GM21367 (cell line): Measurements from ENCODE around the gene AGPAT3.
"Not testable (repeated sequence)": the region's sequence is repeated elsewhere in the genome, so short reads cannot be mapped to it uniquely, and the experiment has no call there.

Source experiments
- ATAC-seq: cut with Tn5 transposase; IDR thresholded peaks from one replicate; pipeline ENCODE4 v1.9.1; 2021; ENCODE audit not compliant: unreplicated experiment

Gene AGPAT3

DNA sequence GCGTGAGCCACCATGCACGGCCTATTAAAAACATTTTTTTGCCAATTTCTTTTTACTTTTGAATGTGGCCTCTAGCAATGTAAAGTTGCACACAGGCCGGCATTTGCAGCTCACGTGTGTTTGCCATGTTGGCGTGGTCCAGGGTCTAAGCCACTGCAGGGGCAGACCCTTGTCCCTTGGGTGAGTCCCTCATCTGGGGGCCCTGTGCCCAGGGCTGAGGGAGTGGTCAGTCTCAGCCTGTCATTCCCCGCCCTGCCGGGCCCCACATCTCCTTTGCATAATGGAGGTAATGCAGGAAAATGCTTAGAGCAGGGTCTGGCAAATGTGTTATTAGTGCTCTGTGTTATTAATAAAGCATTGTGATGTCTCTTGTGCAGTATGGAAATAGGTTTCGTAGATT lies 16.9 kb downstream of the AGPAT3 start:
- ATAC-seq, result no peak

DNA sequence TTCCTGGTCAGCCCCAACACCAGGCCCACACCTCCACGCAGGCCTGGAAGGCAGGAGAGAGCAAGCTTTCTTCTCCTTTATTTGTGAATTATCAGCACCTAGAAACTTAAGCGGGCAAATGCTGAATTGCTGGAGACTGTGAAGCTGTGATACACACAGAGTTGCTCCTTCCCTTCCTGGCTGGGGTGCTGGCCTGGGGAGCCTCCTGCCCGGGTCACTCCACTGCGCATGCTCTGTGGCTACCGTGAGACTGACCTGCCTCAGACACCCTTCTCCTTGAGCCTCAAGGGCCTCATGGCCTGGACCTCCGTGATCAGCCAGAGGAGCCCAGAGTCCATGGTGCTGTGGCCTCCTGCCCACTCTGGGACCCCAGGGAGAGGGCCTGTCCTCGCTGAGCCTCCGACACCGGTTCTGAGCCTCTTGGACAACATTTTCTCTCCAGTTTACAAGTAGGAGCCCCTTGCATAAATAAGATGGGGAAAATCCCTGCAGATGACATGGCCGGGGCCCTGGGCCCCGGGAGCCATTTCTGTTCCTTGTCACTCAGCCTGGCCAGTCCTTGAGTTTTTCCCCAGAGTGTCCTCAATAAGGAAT lies 18.0 kb downstream of the AGPAT3 start:
- no peak for ATAC-seq

DNA sequence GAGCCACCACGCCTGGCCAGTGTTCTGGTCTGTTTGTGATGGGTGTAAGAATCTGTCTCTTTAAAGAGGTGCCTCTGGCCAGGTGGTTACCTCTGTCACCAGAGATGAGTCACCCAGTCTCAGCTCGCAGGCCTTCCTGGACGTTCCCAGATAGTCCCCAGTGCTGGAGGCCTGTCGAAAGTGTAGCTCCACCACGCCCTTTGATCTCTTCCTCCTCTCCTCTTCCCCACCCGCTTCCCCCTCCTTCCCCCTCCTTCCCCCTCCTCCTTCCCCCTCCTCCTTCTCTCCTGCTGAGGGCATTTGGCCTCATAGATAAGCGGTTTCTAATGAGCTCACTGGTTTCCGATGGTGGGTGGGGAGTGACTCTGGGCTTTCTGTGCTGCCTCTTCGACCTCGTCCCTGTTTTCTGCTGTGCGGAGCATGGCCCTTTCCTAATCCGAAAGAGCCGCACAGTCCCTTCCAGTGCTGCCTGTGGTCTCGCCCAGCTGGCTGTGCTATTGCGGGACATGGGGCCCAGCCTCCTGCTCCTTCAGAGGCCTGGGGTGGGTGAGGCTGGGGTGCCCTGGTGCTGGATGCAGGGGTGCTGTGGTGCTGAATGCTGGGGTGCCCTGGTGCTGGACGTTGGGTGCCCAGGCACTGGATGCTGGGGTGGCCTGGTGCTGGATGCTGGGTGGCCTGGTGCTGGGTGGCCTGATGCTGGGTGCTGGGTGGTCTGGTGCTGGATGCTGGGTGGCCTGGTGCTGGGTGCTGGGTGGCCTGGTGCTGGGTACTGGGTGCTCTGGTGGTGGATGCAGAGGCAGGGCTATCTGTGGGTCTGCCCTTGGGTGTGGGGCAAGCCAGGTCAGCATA lies 19.2 kb downstream of the AGPAT3 start:
- ATAC-seq, result no peak

DNA sequence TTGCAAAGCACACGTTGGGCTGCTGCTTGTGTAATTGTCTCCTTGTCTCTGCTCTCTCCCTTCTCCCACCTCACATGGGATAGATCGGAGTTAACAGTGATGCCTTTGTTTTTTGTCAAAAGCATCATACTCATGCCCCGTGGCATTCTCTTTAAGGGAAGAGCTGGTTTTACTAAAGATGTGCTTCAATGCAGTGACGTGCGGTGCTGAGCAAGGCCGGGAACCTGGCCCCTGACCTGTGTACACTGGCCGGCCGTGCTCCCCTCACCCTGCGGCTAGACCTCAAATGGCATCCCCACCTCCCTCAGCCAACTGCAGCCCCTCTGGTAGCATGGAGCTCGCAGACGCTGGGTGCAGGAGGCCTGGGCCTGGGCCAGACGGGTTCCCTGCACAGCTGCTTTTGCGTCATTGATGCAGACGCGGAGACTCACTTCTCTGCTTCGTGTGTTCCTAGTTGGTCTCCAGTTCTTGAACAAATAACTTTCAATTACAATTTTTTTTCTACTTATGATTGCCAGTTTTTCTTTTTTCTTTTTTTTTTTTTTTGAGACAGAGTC lies 19.9 kb downstream of the AGPAT3 start:
- ATAC-seq, result no peak

DNA sequence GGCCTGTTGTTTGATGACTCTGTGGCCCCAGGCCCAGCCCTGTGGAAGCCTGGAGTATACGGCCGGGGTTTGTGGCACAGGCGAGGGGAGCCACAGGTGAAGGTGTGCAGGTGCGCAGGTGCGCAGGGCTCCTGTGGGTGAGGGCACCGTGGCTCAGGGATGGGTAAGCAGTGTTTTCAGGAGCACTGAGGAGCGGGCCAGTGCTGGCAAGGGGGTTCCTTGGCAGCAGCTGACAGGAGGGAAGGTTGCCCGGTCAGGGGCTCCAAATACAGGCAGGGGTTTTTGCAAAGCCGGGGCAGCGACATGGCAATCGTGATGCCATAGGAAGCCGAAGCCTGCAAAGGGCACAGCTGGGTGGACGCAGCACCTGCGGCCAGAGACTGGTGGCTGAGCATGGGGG lies 20.7 kb downstream of the AGPAT3 start:
- no peak for ATAC-seq

DNA sequence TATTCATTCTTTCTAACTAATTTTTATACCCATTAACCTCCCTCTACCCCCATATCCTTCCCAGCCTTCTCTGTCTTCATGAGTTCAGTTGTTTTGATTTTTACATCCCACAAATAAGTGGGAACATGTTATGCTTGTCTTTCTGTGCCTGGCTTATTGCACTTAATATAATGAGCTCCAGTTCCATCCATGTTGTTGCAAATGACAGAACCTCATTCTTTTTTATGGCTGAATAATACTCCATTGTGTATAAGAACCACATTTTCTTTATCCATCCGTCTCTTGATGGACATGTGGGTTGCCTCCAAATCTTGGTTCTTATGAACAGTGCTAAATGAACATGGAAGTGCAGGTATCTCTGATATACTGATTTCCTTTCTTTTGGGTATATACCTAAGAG lies 21.5 kb downstream of the AGPAT3 start:
- ATAC-seq, result no peak

DNA sequence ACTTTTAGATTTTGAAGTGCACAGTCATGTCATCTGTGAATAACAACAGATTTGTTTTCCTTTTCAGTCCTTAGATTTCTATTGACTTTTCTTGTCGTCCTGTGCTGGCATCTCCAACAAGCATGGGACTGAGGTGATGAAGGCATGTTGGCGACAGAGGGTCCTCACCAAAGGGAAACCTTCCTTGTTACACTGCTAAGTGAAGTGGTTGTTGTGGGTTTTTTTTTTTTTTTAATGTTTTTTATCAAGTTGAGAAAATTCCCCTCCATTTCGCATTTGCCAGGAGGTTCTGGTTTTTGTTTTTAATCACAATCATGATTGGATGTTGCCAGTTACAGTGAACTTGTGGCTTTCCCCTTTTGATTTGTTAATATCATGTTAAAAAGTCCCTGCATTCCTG lies 24.0 kb downstream of the AGPAT3 start:
- no peak for ATAC-seq

DNA sequence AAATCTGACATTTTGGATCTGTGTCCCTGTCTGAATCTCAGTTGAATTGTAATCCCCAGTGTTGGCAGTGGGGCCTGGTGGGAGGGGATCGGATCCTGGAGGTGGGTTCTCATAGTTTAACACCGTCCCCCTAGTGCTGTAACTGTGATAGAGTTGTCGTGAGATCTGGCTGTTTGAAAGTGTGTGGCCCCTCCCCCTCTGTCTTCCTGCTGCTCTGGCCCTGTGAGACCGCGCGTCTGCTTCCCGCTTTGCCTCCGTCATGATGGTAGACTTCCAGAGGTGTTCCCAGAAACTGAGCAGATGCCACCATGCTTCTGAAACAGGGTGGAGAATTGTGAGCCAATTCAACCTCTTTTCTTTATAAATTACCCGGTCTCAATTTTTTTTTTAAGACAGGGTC lies 25.0 kb downstream of the AGPAT3 start:
- ATAC-seq, result no peak

DNA sequence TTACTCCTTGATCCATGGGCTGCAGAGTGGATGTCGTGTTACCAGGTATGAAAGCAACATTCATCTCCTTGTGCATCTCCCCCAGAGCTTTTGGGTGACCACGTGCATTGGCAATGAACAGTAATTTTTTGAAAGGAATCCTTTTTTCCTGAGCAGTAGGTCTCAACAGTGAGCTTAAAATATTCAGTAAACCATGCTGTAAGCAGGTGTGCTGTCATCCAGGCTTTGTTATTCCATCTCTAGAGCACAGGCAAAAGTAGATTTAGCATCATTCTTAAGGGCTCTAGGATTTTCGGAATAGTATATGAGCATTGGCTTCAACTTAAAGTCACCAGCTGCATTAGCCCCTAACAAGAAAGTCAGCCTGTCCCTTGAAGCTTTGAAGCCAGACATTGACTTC lies 27.3 kb downstream of the AGPAT3 start:
- no peak for ATAC-seq

DNA sequence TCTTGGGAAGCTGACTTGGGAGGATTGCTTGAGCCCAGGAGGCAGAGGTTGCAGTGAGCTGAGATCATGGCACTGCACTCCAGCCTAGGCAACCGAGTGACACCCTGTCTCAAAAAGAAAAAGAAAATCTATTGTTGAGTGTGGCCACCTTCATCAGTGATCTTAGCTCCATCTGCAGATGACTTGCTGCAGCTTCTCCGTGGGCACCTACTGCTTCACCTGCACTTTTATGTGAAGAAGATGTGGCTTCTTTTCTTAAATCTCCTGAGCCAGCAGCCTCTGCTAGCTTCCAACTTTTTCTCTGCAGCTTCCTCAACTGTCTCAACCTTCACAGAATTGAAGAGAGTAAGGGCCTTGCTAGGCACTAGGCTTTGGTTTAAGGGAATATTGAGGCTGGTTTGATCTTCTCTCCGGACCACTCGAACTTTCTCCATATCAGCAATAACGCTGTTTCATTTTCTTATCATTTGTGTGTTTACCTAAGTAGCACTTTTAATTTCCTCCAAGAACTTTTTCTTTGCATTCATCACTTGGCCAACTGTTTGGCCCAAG lies 28.0 kb downstream of the AGPAT3 start:
- no peak for ATAC-seq

DNA sequence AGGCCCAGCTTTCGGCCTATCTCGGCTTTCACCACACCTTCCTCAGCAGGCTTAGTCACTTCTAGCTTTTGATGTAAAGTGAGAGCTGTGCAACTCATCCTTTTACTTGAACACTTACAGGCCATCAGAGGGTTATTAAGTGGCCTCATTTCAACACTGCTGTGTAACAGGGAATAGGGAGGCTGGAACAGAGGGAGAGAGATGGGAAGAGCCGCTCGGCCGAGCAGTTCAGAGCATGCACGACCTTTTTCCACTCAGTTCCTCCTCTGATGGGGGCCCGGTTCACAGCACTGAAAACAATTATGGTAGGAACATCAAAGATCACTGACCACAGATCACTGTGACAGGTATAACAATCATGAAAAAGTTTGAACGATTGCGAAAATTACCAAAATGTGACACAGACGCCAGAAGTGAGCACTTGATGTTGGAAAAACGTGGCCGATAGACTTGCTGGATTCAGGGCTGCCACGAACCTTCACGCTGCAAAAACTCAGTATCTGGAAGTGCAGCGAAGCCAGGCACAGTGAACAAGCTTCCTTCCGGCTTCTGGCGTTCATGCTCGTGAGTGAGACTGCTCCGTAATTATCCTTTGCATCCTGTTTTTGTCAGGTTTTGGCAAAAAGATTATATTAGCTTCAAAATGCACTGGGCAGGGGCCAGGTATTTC lies 28.6 kb downstream of the AGPAT3 start:
- ATAC-seq, result no peak

DNA sequence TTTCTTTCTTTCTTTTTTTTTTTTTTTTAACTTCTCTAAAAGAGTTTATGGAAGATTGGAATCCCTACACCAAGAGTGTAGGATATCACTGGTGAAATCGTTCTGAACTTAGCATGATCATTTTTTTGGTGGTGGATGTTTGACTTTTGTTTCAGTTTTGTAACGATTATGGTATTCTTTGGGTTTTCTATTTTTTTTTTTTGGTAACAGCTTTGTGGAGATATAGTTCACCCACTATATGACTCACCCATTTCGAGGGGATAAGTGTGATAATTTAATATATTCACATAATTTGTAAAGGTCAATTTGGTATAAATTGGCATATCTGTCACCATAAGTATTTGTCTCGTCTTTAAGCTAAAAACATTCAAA lies 29.2 kb downstream of the AGPAT3 start:
- no peak for ATAC-seq

DNA sequence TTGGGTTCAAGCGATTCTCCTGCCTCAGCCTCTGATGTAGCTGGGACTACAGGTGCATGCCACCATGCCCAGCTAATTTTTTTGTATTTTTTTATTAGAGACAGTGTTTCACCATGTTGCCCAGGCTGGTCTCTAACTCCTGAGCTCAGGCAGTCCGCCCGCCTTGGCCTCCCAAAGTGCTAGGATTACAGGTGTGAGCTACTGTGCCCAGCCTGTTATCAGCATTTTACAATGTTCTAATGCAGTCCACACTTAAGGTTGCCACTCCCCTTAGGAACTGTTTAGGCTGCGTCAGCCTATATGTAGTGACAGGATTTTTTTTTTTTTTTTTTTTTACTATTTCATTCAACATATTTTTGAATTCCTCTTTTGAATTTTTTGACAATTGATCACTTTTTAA lies 30.2 kb downstream of the AGPAT3 start:
- ATAC-seq, result no peak

DNA sequence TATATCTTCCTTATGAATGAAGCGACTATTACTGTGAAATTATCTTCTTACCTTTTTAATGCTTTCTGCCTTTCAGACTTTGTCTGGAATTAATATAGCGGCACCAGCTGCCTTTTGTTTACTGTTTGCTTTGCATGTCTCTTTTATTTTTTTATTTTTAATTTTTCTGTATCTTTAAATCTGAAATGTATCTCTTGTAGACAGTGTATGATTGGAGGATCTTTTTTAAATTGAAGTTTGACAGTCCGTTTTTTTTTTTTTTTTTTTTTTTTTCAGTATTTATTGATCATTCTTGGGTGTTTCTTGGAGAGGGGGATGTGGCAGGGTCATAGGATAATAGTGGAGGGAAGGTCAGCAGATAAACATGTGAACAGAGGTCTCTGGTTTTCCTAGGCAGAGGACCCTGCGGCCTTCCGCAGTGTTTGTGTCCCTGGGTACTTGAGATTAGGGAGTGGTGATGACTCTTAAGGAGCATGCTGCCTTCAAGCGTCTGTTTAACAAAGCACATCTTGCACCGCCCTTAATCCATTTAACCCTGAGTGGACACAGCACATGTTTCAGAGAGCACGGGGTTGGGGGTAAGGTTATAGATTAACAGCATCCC lies 31.8 kb downstream of the AGPAT3 start:
- ATAC-seq, result not testable (repeated sequence)

DNA sequence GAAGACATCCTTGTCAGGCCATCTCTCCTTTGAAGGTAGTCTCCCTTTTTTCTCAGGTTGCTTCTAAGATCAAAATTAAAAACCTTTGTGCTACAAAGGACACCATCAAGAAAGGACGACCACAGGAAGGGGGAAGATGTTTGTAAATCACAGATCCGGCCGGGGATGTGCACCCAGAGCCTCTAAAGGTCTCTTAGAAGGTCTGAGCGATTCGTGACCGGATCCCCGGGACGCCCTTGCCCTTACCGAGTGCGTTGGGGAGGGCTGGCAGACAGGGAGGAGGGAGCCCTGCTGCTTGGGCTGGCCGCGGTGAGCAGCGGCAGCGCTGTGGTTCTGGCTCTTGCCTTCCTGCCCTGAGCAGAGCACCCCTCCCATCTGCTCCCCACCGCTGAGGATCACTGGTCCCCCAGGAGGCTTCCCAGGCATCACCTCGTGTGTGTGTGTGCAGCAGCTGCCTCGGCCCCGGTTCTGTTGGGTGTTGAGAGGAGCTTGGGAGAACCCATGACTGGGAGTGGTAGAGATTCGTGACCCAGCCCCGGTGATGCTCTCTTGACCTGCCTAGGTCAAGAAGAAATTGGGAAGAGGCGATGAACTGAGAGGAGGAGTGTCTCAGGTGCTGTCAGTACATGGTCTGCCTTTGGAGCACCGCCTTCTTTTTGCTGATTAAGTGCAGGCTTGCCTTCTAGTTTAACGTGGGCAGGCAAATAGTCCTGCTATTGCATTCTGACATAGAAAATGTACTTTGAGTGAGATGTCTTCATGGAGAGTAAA lies 34.5 kb downstream of the AGPAT3 start:
- no peak for ATAC-seq

DNA sequence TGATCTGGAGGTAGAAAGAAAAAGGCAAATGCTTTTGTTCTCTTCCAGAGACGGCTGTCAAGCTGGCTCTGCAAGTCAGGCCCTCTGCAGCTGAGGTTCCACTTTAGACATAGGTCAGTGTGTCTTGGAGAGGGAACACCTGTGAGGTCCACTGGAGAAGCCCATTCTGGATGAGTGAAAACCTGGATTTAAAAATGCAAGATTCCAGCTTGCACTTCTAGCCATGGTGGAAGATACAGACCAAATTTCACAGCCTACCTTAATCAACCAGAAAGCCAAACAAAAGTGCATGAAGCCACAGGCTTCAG lies 35.0 kb downstream of the AGPAT3 start:
- no peak for ATAC-seq

DNA sequence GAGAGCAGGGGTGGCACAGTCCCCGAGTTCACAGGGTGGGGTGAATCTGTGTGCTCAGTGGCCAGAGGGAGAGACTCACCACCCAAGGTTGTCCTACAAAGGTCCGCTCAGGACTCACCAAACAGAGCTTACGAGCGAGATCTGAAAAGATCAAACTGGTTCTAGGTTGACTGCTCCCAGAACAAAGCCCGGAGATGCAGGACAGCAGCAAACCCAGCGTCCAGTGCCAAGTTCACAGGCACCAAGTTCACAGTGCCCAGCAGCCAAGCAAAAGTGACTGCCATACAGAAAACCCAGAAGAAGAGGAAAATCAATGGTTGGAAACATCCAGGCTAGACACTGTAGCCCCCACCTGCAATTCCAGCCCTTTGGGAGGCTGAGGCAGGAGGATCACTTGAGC lies 35.7 kb downstream of the AGPAT3 start:
- ATAC-seq, result no peak

DNA sequence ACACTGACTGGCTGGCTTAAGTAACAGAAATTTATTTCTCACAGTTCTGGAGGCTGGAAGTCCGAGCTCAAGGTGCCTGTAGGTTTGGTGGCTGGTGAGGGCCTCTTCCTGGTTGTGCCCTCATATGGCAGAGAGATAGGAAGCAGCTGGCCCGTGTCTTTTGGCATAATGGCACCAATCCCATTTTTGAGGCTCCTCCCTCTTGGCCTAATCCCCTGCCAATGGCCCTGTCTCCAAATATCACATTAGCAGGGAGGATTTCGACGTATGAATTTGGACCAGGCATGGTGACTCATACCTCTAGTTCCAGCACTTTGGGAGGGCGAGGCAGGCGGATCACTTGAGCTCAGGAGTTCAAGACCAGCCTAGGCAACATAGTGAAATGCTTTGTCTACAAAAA lies 37.4 kb downstream of the AGPAT3 start:
- no peak for ATAC-seq

DNA sequence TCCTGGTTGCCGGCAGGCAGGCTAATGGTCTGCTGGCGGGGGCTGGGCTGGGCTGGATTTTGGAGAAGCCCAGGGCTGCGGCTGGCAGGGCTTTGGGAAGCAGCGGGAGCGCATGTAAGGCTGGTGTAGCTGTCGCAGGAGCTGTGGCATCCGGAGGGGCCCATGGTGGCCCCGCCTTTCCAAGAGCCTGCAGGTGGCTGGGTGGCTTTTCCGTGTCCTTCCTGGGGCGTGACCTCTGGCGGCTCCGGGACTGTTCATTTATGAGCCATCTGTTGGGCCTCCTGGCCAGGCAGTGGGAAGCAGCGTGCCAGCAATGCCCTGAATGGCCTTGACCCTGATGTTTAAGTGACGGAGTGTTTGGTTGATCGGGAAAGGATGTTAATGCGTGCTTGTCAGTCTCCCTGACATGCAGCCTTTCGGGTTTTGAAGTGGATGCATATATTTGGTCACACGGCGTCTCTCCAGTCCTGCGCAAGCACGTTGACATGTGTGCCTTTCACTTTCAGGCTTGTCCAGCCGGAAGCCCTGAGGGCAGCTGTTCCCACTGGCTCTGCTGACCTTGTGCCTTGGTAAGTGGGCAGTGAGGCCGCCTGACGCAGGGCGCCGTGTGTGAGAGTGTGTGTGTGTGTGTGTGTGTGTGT lies 38.5 kb downstream of the AGPAT3 start:
- ATAC-seq, result no peak

DNA sequence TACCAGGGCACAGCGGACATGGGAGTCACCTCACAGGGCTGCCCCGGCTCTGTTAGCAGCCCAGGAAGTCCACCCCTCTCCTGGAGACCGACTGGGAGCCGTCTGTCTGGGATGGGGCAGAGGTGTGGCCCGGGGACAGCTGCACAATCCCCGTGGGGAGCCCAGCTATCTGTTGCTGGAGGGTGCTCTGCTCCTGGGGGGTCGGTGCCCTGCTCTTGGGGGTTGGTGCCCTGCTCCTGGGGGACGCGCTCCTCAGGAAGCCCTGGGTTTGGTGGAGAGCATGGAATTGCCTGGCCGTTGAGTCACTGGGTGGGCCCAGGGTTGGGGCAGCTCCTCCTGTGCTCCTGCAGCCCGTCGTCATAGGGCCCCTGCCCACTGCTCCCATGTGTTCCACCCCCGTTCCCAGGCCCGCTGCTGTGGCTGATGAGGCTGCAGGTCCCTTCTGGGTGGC lies 39.3 kb downstream of the AGPAT3 start:
- no peak for ATAC-seq
